ENCODE measurements around the gene MT1G.
"Not testable (repeated sequence)": the region's sequence is repeated elsewhere in the genome, so short reads cannot be mapped to it uniquely, and the experiment has no call there.

MT1G gene

GRCh38 chr16:56667581-56668571, at the start of gene MT1G:
MT1G (minus strand) TSS chr16:56668065; CDS start chr16:56667993, 72 bp downstream.
- DNase-seq (ENCODE audit: low read depth in 2 of 2): no peak

DNA sequence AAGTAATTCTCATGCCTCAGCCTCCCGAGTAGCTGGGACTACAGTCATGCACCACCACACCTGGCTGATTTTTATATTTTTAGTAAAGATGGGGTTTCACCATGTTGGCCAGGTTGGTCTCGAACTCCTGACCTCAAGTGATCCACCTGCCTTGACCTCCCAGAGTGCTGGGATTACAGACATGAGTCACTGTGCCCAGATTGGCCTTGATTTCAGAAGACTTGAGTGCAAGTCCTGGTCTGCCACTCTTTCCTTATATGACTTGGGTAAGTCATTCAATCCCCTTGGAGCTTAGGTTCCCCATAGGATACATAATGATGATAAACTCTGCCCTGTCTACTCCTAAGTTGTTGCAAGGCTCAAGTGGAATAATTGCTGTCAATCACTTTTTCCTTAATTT, 49.7 kb upstream of the MT1G start:
- DNase-seq (ENCODE audit: low read depth in 2 of 2): not testable (repeated sequence)

DNA sequence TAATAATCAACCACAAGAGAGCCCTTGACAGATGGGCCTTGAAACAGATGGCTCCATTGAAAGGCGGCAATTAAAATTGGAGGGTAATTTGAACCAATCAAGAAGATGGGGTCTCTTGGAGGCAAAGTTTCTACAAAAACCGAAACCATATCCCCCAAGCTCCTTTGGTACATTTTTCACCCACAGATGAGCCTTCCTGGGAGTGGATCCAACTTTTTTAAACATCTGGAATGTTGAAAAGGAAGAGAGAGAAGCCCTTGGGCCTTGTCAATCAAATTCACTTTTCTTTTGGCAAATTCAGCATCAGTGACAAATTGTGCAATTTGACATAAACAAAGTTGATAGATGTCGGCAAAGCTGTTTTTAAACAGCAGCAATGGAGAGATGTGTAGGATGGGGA, 48.9 kb upstream of the MT1G start:
- DNase-seq (ENCODE audit: low read depth in 2 of 2): no peak

DNA sequence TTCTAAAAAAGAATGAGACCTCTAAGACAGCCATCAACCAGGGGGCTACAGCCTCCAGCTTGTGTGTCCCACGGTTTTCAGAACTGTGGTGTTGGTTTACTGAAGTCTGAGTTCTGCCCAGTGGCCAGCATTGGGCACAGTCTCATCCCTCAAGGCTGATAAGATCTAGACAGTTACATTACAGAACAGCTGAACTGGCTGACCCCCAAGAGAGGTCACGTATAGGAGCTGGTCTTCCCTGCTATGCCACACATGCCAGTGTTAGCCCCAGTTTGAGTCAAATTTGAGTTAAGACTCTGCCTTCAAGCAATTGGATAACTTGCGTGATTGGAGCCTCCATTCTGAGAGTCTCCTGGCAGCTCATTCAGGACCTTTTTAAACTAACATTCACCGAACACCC, 47.3 kb upstream of the MT1G start:
- no peak for DNase-seq (ENCODE audit: low read depth in 2 of 2)

DNA sequence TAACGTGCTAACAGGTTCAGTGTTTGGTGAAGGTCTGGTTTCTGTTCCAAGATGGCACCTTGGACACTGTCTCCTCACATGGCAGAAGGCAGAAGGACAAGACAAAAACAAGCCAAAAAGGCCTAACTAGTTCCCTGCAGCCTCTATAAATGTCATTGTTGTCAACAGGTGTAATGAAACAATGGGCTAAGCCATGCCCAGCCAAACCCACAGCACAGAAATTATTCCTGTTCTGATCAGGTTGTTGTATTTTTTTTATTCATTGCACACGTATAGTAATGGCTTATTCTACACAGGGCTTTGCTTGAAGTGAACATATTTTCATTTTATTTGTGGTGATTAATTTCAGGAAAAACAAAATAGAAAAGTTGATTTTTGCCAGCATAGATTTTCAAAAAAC, 45.9 kb upstream of the MT1G start:
- DNase-seq (ENCODE audit: low read depth in 2 of 2): no peak

GRCh38 chr16:56711862-56712261, 44.0 kb upstream of the MT1G start:
- DNase-seq (ENCODE audit: low read depth in 2 of 2): no peak

DNA sequence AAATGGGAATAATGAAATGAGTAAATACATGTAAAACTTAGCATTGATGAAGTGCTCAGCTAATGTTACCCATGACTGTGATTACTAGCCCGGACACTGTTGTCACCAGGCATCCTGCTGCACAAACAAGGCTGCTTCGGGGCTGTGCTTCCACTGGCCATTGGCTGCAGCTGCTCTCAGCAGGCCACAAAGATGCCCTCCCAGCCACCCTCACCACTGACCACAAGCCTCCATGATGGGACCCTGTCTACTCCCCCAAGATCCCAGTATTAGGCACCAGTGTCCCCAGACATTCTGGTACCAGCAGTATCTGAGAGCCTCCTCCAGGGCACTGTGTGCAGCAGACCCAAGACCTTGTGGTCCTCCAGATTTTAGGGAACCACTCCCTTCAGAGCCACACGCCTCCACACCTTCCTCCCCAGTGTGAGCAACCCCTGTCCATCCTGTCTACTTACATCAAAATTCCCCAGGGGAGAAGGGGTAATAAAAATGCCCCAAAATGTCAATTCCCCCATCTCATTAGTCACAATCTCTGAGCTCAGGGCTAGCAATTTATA, 42.4 kb upstream of the MT1G start:
- no peak for DNase-seq (ENCODE audit: low read depth in 2 of 2)

DNA sequence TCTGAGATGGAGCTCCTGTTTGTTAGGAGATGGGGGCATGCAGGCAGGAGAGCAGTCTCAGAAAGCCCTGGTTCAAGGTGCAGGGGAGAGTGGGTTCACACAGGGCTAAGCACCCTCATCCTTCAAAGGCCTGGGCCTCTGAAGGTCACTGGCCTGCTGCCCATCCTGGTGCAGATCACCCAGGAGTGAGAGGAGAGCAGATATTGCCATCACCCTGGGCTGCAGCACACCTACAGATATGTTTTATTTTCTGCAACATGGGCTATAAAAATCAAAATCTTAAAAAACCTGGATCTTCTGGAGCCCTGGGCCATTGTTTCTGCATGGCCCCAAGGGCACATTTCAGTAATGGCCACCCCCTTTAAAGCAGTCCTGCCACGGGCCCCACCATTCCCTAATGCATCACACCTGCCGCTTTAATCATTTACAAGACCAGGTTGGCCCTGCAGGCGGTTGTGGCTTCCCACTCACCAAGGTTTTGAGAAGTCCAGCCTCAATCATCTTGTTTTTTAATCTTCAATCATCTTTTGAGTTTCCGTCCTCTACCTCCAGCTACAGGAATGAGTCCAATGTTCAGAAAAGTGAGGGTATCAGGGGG, 41.7 kb upstream of the MT1G start:
- no peak for DNase-seq (ENCODE audit: low read depth in 2 of 2)

- no peak for DNase-seq (ENCODE audit: low read depth in 2 of 2)
Measured at GRCh38 chr16:56708525-56709442, 40.9 kb upstream of the MT1G start.

- DNase-seq (ENCODE audit: low read depth in 2 of 2): no peak
Measured at GRCh38 chr16:56702836-56703235, 35.0 kb upstream of the MT1G start.

- no peak for DNase-seq (ENCODE audit: low read depth in 2 of 2)
Measured at GRCh38 chr16:56701534-56701933, 33.7 kb upstream of the MT1G start.

- DNase-seq (ENCODE audit: low read depth in 2 of 2): no peak
Measured at GRCh38 chr16:56700631-56701030, 32.8 kb upstream of the MT1G start.

DNA sequence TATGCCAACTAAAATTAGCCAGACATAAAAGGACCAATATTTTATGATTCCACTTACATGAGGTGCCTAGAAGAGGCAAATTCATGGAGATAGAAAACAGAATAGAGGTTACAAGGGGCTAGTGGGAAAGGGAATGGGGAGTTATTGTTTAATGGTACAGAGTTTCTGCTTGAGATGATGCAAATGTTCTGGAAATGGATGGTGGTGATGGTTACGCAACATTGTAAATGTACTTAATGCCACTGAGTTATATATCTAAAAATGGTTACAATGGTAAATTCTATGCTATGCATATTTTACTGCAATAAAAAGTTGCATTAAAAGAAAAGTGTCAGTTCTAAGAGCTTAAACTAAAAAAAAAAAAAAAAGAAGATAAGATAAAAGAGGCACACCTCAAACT, 32.3 kb upstream of the MT1G start:
- no peak for DNase-seq (ENCODE audit: low read depth in 2 of 2)

GRCh38 chr16:56697456-56698155, 29.7 kb upstream of the MT1G start:
- DNase-seq (ENCODE audit: low read depth in 2 of 2): no peak

GRCh38 chr16:56695246-56695645, 27.4 kb upstream of the MT1G start:
- DNase-seq (ENCODE audit: low read depth in 2 of 2): no peak

DNA sequence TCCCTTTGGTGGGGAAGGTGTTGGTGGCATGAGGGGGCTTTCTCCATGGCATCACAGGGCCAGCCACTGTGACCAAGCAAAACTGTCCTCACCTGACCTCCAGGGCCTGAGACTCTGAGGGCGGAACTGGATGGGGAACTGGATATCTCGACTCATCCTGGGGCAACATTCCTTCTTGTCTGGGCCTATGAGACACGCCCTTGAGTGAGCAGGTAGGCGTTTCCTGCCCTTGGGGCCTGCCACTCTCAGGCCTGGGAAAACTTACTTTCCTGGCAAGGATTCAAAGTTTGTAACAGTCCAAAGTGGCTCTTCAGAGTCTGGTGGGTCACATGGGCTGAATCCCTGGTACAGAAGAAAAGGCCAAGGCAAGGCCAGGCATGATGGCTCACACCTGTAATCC, 24.0 kb upstream of the MT1G start:
- DNase-seq (ENCODE audit: low read depth in 2 of 2): no peak

GRCh38 chr16:56690420-56691122, 22.7 kb upstream of the MT1G start:
- no peak for DNase-seq (ENCODE audit: low read depth in 2 of 2)

GRCh38 chr16:56689171-56689570, 21.3 kb upstream of the MT1G start:
- no peak for DNase-seq (ENCODE audit: low read depth in 2 of 2)

GRCh38 chr16:56688762-56689161, 20.9 kb upstream of the MT1G start:
- no peak for DNase-seq (ENCODE audit: low read depth in 2 of 2)

GRCh38 chr16:56686758-56687157, 18.9 kb upstream of the MT1G start:
- DNase-seq (ENCODE audit: low read depth in 2 of 2): no peak
